Hepatocyte (in vitro differentiated cells): ENCODE data around the gene ADGRV1. TPM values are rescaled to one million over a fixed set of nuclear protein-coding genes. Genes with fewer than 3 reads are reported as not detected.
"Not testable (repeated sequence)": the region's sequence is repeated elsewhere in the genome, so short reads cannot be mapped to it uniquely, and the experiment has no call there.

ENCODE experiments used
- DNase-seq: peaks from one replicate; pipeline ENCODE4 v3.0.0-alpha.2; 2016; ENCODE audit warnings: low spot score
- H2AFZ ChIP-seq: fragments of 200-600 bp; sonication (generic); 2 replicates; pipeline ENCODE4 v1.6.0; 2016; ENCODE audit warnings: antibody characterized with exemption, mild to moderate bottlenecking
- H3K27ac ChIP-seq: fragments of 200-600 bp; sonication (generic); 2 replicates; pipeline ENCODE4 v1.5.1; 2016; ENCODE audit warnings: mild to moderate bottlenecking
- H3K27me3 ChIP-seq: fragments of 200-600 bp; sonication (generic); 2 replicates; pipeline ENCODE4 v1.6.1; 2016
- H3K36me3 ChIP-seq: fragments of 200-600 bp; sonication (generic); replicated peaks from 2 replicates; pipeline ENCODE4 v1.5.1; 2016; ENCODE audit warnings: low read depth; ENCODE audit not compliant: insufficient read depth
- H3K4me1 ChIP-seq: fragments of 200-600 bp; sonication (generic); 2 replicates; pipeline ENCODE4 v1.5.1; 2016; ENCODE audit warnings: mild to moderate bottlenecking, moderate library complexity; ENCODE audit not compliant: insufficient read depth
- H3K4me2 ChIP-seq: fragments of 200-600 bp; sonication (generic); 2 replicates; pipeline ENCODE4 v1.6.0; 2016
- H3K4me3 ChIP-seq: fragments of 200-600 bp; sonication (generic); 2 replicates; pipeline ENCODE4 v1.5.1; 2016; ENCODE audit warnings: mild to moderate bottlenecking
- H3K79me2 ChIP-seq: fragments of 200-600 bp; sonication (generic); 2 replicates; pipeline ENCODE4 v1.6.0; 2017; ENCODE audit warnings: mild to moderate bottlenecking
- H3K9me2 ChIP-seq: fragments of 200-600 bp; sonication (generic); replicated peaks from 2 replicates; pipeline ENCODE4 v1.6.0; 2017; ENCODE audit warnings: mild to moderate bottlenecking; ENCODE audit not compliant: insufficient read depth
- H3K9me3 ChIP-seq: fragments of 200-600 bp; sonication (generic); 2 replicates; pipeline ENCODE4 v1.5.1; 2016; ENCODE audit warnings: low read depth, mild to moderate bottlenecking
- H4K20me1 ChIP-seq: fragments of 200-600 bp; sonication (generic); 2 replicates; pipeline ENCODE4 v1.6.0; 2016; ENCODE audit warnings: mild to moderate bottlenecking; ENCODE audit not compliant: insufficient read depth, poor library complexity, severe bottlenecking
- EZH2 ChIP-seq: fragments of 200-600 bp; sonication (generic); IDR thresholded peaks from 2 replicates; pipeline ENCODE4 v1.6.1; 2016; ENCODE audit warnings: antibody characterized with exemption, mild to moderate bottlenecking, borderline replicate concordance
- EZH2phosphoT487 ChIP-seq: fragments of 200-600 bp; sonication (generic); IDR thresholded peaks from one replicate; pipeline ENCODE4 v1.6.1; 2018; ENCODE audit warnings: antibody characterized with exemption, mild to moderate bottlenecking, low read depth, moderate library complexity; ENCODE audit not compliant: unreplicated experiment, severe bottlenecking
- WGBS: methylation state at CpG from one replicate; pipeline ENCODE4 v1.1.6; 2016; ENCODE audit warnings: low lambda C conversion rate; ENCODE audit errors: missing lambda C conversion rate; 5-methylcytosine and 5-hydroxymethylcytosine counted together
- polyA plus RNA-seq: library from polyadenylated mRNA; unstranded; fragments of >200 nt; fragmentation: Nextera tagmentation; extraction: Ambion mirVana; gene quantifications from 2 replicates; pipeline ENCODE4 v1.2.1, GENCODE V29; 2016
- total RNA-seq: library from RNA; depleted of rRNA; stranded (reverse); fragments of >200 nt; gene quantifications from 2 replicates; pipeline ENCODE4 v1.2.3, GENCODE V29; 2014
- TF ChIP-seq, protein P1 (sequence below): fragments of 200-600 bp; sonication (generic); IDR thresholded peaks from 2 replicates; pipeline ENCODE4 v1.5.1; 2016; ENCODE audit warnings: antibody characterized with exemption, mild to moderate bottlenecking; ENCODE audit not compliant: poor library complexity

The ADGRV1 gene
- total and polyA plus RNA-seq, 2 experiments from 2014 or later: 74.9 to 88.3 TPM

DNA sequence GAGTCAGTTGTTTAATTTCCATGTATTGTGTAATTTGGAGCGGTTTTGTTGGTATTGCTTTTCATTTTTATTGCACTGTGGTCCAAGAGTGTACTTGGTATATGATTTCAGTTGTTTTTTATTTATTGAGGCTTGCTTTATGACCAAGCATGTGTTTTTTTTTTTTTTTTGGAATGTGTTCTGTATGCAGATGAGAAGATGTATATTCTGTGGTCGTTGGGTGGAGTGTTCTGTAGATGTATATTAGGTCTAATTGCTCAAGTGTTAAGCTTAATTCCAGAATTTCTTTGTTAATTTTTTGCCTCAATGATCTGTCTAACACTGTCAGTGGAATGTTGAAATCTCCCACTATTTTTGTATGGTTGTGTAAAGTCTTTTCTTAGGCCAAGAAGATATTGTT is 23.4 kb downstream of the ADGRV1 start:
- no peak overlapping the region for H3K4me2 ChIP-seq
- TF ChIP-seq, protein P1, sequence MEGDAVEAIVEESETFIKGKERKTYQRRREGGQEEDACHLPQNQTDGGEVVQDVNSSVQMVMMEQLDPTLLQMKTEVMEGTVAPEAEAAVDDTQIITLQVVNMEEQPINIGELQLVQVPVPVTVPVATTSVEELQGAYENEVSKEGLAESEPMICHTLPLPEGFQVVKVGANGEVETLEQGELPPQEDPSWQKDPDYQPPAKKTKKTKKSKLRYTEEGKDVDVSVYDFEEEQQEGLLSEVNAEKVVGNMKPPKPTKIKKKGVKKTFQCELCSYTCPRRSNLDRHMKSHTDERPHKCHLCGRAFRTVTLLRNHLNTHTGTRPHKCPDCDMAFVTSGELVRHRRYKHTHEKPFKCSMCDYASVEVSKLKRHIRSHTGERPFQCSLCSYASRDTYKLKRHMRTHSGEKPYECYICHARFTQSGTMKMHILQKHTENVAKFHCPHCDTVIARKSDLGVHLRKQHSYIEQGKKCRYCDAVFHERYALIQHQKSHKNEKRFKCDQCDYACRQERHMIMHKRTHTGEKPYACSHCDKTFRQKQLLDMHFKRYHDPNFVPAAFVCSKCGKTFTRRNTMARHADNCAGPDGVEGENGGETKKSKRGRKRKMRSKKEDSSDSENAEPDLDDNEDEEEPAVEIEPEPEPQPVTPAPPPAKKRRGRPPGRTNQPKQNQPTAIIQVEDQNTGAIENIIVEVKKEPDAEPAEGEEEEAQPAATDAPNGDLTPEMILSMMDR: no peak
- TF ChIP-seq EZH2phosphoT487: no peak
- no peak for TF ChIP-seq EZH2
- no peaks in the 10 kb centered on the region for H3K79me2 ChIP-seq
- H3K27ac ChIP-seq: no peak overlapping the region
- 86% methylated on average over 2 of the region's 2 CpGs for WGBS
- H3K27me3 ChIP-seq: no peaks in the 10 kb centered on the region
- no peak for DNase-seq
- H3K9me2 ChIP-seq: no peaks in the 10 kb centered on the region
- H3K9me3 ChIP-seq: no peaks in the 10 kb centered on the region
- no peak overlapping the region for H3K4me3 ChIP-seq
- no peaks in the 10 kb centered on the region for H3K36me3 ChIP-seq
- H3K4me1 ChIP-seq: no peaks in the 10 kb centered on the region
- H4K20me1 ChIP-seq: no peaks in the 10 kb centered on the region
- H2AFZ ChIP-seq: no peak overlapping the region

DNA sequence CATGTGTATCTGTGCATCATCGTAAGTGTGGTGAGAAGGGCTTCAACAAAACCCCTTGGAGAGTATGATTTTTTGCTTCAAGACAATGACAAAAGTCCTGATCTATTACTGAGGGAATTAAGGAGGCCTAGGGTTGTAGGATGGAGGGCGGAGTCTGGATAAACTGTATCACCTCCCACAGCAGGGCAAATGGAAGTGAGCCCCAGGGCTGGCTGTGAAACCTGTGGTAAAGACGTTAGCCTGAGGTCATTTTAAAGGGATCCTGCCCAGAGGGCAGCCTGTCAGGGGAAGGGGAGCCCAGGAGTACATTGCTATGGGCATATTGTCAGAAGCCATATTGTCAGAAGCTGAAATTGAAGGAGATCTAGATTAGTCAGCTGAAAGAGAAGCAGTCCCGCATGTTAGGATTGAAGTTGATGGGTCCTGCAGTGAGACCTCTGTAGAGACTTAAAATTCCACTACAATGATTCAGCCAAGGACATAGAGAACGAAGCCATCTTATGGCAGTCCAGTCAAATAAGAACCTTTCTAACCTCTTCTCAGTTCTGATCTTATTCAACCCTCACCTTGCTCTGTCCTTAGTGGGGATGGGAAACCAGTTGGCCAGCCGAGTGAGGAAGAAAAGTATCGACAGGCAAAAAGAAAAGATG is 26.9 kb downstream of the ADGRV1 start:
- Histone ChIP-seq H3K27me3 (no peaks in the 10 kb centered on the region), H3K27ac (no peak overlapping the region), H2AFZ (no peak overlapping the region), H3K4me2 (no peak overlapping the region), H3K9me2 (no peaks in the 10 kb centered on the region), H4K20me1 (no peaks in the 10 kb centered on the region), H3K4me3 (no peak overlapping the region), H3K79me2 (no peaks in the 10 kb centered on the region), H3K36me3 (no peaks in the 10 kb centered on the region), H3K4me1 (no peaks in the 10 kb centered on the region), H3K9me3 (no peaks in the 10 kb centered on the region)
- no peak for DNase-seq
- WGBS: 86% methylated on average over 7 of the region's 7 CpGs
- TF ChIP-seq EZH2 (no peak), EZH2phosphoT487 (no peak)
- TF ChIP-seq, protein P1: no peak

DNA sequence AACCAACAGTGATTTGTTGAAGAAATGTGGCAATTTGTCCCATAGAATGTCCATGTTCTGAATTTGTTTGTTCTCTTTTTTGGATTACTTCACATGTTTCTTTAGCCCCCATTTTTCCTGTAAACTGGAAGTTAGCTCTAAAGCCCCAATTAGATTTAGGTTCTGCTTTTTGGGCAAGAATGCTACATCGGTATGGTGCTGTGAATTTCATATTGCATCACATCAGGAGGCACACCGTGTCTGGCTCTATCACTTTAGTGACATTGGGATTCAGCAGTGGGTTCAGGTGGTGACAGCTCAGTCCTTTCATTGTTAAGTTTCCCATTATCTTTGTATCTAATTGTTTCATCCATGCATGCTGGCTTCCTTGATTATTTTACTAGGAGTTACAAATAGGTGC is 27.9 kb downstream of the ADGRV1 start:
- Histone ChIP-seq H3K4me1 (no peaks in the 10 kb centered on the region), H3K4me2 (no peak overlapping the region), H3K9me2 (no peaks in the 10 kb centered on the region), H3K4me3 (no peak overlapping the region), H2AFZ (no peak overlapping the region), H3K36me3 (no peaks in the 10 kb centered on the region), H4K20me1 (no peaks in the 10 kb centered on the region), H3K27ac (no peak overlapping the region), H3K27me3 (no peaks in the 10 kb centered on the region), H3K79me2 (no peaks in the 10 kb centered on the region), H3K9me3 (no peaks in the 10 kb centered on the region)
- TF ChIP-seq EZH2 (no peak), EZH2phosphoT487 (no peak)
- TF ChIP-seq, protein P1: no peak
- WGBS: 88% methylated on average over 2 of the region's 2 CpGs
- no peak for DNase-seq

DNA sequence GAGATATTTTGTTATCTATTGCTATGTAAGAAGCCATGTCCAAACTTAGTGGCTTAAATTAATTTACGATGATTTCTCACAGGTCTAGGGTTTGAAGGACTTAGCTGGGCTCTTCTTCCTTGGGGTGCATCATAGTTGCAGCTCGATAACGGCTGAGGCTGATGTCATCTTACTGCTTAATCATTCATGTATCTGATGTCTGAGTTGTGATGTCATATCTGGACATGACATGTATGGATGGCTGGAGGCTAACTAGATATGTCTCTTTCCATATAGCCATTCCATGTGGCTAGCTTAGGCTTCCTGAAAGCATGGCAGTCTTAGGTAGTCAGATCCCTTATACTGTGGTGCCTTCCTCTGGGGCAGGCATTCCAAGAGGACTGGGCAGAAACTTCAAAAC is 31.6 kb downstream of the ADGRV1 start:
- Histone ChIP-seq H3K27ac (no peak overlapping the region), H3K4me1 (no peaks in the 10 kb centered on the region), H4K20me1 (no peaks in the 10 kb centered on the region), H3K4me3 (no peak overlapping the region), H3K27me3 (no peaks in the 10 kb centered on the region), H3K36me3 (no peaks in the 10 kb centered on the region), H3K4me2 (no peak overlapping the region), H3K9me3 (no peaks in the 10 kb centered on the region), H3K79me2 (no peaks in the 10 kb centered on the region), H2AFZ (no peak overlapping the region), H3K9me2 (no peaks in the 10 kb centered on the region)
- no peak for DNase-seq
- TF ChIP-seq EZH2 (no peak), EZH2phosphoT487 (no peak)
- TF ChIP-seq, protein P1: no peak
- 99% methylated on average over 3 of the region's 3 CpGs for WGBS

DNA sequence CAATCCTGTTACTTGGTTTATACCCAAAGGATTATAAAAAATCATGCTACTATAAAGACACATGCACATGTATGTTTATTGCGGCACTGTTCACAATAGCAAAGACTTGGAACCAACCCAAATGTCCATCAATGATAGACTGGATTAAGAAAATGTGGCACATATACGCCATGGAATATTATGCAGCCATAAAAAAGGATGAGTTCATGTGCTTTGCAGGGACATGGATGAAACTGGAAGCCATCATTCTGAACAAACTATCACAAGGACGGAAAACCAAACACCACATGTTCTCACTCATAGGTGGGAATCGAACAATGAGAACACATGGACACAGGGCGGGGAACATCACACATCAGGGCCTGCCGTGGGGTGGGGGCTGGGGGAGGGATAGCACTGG is 34.5 kb downstream of the ADGRV1 start:
- H3K27ac ChIP-seq, H3K4me1 ChIP-seq, H3K9me3 ChIP-seq, H3K36me3 ChIP-seq, H3K79me2 ChIP-seq, H3K4me3 ChIP-seq, H3K4me2 ChIP-seq, H4K20me1 ChIP-seq, H3K9me2 ChIP-seq, H3K27me3 ChIP-seq, DNase-seq, H2AFZ ChIP-seq: not testable (repeated sequence)
- 92% methylated on average over 5 of the region's 6 CpGs for WGBS
